Stimulated activated CD8-positive, alpha-beta memory T cell treated with anti-CD3 and anti-CD28 coated beads, Interleukin-4, amount 100 ng/mL, for 1 hour (primary cell): ENCODE results near the gene PLET1.

Experiments used
- DNase-seq, 2 donors: peaks; one replicate each; pipeline ENCODE4 v3.0.0-alpha.2; 2020; ENCODE audit warnings: low read depth in 2 of 2, low spot score in 1 of 2

Gene PLET1

GRCh38 chr11:112260490-112260889 lies at the start of gene PLET1:
Gene PLET1 (minus strand): TSS chr11:112260860. CDS start chr11:112260589, 271 bp downstream.
- DNase-seq = no peak

GRCh38 chr11:112310419-112310818 lies 49.8 kb upstream of the PLET1 start:
- no peak for DNase-seq

GRCh38 chr11:112308651-112309050 lies 48.0 kb upstream of the PLET1 start:
- DNase-seq = no peak

- DNase-seq = no peak
Measured at GRCh38 chr11:112307616-112308015, 47.0 kb upstream of the PLET1 start.

- DNase-seq = no peak
Measured at GRCh38 chr11:112306230-112306629, 45.6 kb upstream of the PLET1 start.

GRCh38 chr11:112304914-112305313 lies 44.3 kb upstream of the PLET1 start:
- no peak for DNase-seq

GRCh38 chr11:112303616-112304015 lies 43.0 kb upstream of the PLET1 start:
- no peak for DNase-seq

- DNase-seq = no peak
Measured at GRCh38 chr11:112302226-112302868, 41.7 kb upstream of the PLET1 start.

GRCh38 chr11:112300094-112300786 lies 39.6 kb upstream of the PLET1 start:
- no peak for DNase-seq

GRCh38 chr11:112298535-112298934 lies 37.9 kb upstream of the PLET1 start:
- DNase-seq = no peak

- DNase-seq = no peak
Measured at GRCh38 chr11:112297248-112297866, 36.7 kb upstream of the PLET1 start.

GRCh38 chr11:112296044-112296443 lies 35.4 kb upstream of the PLET1 start:
- DNase-seq = no peak

- DNase-seq = no peak
Measured at GRCh38 chr11:112294688-112295340, 34.2 kb upstream of the PLET1 start.

GRCh38 chr11:112293614-112294013 lies 33.0 kb upstream of the PLET1 start:
- no peak for DNase-seq

GRCh38 chr11:112292785-112293407 lies 32.2 kb upstream of the PLET1 start:
- DNase-seq = no peak

- no peak for DNase-seq
Measured at GRCh38 chr11:112292188-112292587, 31.5 kb upstream of the PLET1 start.

- DNase-seq = no peak
Measured at GRCh38 chr11:112291191-112291590, 30.5 kb upstream of the PLET1 start.

- DNase-seq = no peak
Measured at GRCh38 chr11:112290493-112290850, 29.8 kb upstream of the PLET1 start.

GRCh38 chr11:112289588-112290492 lies 29.2 kb upstream of the PLET1 start:
- peak; percentile 51 to 75 for DNase-seq

- no peak for DNase-seq
Measured at GRCh38 chr11:112288021-112288420, 27.4 kb upstream of the PLET1 start.
